Panc1 (cell line): ENCODE data around the gene SMC3.

ENCODE experiments used
- CTCF ChIP-seq: fragments of 450-650 bp; IDR thresholded peaks from 2 replicates; pipeline ENCODE4 v1.5.1; 2017; ENCODE audit warnings: mild to moderate bottlenecking
- REST ChIP-seq, 2 experiments: IDR thresholded peaks; 2 replicates each; pipeline ENCODE4 v1.6.1; 2011 to 2012; ENCODE audit warnings: low read depth in 2 of 2, control low read depth in 1 of 2, low read length in 1 of 2, mild to moderate bottlenecking in 1 of 2, moderate library complexity in 1 of 2; ENCODE audit not compliant: insufficient read depth in 1 of 2
- TCF7L2 ChIP-seq: IDR thresholded peaks from 2 replicates; pipeline ENCODE4 v1.6.1; 2011; ENCODE audit warnings: mild to moderate bottlenecking, low read depth, low read length, inconsistent platforms

DNA sequence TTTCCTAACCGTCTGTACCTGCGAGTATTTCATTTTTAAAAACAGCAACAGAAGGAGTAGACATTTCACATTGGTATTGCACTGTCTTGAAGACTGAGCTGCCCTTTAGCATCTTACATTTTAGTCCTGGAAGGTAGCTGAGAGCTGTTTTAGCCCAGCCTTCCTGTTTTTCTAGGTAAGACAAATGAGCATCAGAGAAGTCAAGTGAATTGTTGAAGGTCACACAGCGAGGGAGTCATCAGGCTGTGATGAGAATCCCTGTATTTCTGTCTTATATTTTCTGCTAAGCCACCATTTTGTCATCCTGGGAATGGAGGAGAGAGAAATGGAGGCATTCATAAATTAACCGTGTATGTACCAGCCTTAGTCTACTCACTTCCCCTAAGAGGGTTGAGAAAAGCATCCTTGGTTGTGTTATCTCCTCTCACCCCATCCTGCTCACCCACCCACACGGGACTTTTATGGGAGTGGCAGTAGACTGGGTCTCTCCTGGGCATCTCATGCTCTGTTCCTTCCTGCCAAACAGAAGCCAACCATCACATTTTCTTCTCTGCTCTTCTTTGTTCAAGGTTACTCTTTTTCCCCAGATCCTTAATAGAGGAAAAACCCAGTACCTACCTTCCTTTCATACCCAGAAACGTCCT, 85.1 kb downstream of the SMC3 start:
- TF ChIP-seq CTCF: no peak
- TF ChIP-seq REST (IDR thresholded peaks at IDR 0.05; ENCODE audit: insufficient read depth in 1 of 2, low read depth in 2 of 2, low read length in 1 of 2): no peak
- TF ChIP-seq TCF7L2: no peak
